ENCODE results near the gene CENPS.

Gene CENPS

GRCh38 chr1:10457875-10458274 lies 27.6 kb downstream of the CENPS start:
- no peak overlapping the region for H3K4me3 ChIP-seq (ENCODE audit: low read depth, low read length)
- H3K36me3 ChIP-seq: peaks cover 20% of the 10 kb centered on the region
- H3K27ac ChIP-seq: no peak overlapping the region
- TF ChIP-seq, protein P1, sequence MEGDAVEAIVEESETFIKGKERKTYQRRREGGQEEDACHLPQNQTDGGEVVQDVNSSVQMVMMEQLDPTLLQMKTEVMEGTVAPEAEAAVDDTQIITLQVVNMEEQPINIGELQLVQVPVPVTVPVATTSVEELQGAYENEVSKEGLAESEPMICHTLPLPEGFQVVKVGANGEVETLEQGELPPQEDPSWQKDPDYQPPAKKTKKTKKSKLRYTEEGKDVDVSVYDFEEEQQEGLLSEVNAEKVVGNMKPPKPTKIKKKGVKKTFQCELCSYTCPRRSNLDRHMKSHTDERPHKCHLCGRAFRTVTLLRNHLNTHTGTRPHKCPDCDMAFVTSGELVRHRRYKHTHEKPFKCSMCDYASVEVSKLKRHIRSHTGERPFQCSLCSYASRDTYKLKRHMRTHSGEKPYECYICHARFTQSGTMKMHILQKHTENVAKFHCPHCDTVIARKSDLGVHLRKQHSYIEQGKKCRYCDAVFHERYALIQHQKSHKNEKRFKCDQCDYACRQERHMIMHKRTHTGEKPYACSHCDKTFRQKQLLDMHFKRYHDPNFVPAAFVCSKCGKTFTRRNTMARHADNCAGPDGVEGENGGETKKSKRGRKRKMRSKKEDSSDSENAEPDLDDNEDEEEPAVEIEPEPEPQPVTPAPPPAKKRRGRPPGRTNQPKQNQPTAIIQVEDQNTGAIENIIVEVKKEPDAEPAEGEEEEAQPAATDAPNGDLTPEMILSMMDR (IDR thresholded peaks at IDR 0.05; ENCODE audit: low read depth, low read length): no peak
- H3K27me3 ChIP-seq (ENCODE audit: insufficient read depth, low read depth, severe bottlenecking): no peaks in the 10 kb centered on the region
- H3K9me3 ChIP-seq (ENCODE audit: severe bottlenecking): no peaks in the 10 kb centered on the region
- no peak for DNase-seq

DNA sequence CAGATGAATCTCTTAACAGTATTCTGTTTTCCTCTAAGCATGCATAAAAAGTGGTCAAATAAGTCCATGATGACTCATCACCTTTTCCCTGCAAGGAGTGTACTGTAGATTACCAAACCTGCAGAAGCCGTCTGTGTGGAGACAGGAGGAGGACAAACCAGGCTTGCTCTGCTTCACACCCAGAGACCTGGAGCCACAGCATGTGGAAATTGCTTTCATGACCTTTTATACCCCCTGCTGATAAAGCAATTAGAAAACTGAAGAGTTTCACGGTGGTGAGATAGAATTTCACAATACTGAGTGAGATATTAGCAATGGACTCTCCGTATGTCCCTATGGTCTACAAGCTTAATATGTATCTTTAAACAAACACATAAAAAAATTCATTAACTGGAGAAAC lies 29.0 kb downstream of the CENPS start:
- H3K36me3 ChIP-seq: peaks cover 29% of the 10 kb centered on the region
- no peak for DNase-seq
- no peaks in the 10 kb centered on the region for H3K9me3 ChIP-seq (ENCODE audit: severe bottlenecking)
- H3K27ac ChIP-seq: no peak overlapping the region
- TF ChIP-seq, protein P1 (IDR thresholded peaks at IDR 0.05; ENCODE audit: low read depth, low read length): no peak
- H3K4me3 ChIP-seq (ENCODE audit: low read depth, low read length): no peak overlapping the region
- H3K27me3 ChIP-seq (ENCODE audit: insufficient read depth, low read depth, severe bottlenecking): no peaks in the 10 kb centered on the region

DNA sequence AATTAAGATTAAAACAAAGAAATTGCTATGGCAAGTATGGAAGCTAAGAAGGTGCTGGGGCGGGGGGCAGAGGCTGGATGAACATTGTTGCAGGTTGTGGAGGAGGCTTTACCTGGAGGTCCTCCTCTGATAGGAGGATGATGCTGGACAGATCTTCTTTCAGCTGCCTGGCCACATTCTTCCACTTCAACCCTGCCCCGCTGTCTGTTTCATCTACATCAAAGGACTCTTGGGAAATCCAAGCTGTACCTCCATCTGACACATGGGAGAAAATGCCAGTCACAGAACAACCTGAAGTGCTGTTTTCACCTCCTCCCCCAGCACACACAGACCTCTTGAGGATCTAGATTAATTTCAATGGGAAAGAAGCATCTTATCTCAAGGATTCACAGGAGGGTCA lies 36.8 kb downstream of the CENPS start:
- no peak overlapping the region for H3K27ac ChIP-seq
- H3K9me3 ChIP-seq (ENCODE audit: severe bottlenecking): no peaks in the 10 kb centered on the region
- no peak for DNase-seq
- TF ChIP-seq, protein P1 (IDR thresholded peaks at IDR 0.05; ENCODE audit: low read depth, low read length): no peak
- H3K4me3 ChIP-seq (ENCODE audit: low read depth, low read length): no peak overlapping the region
- H3K27me3 ChIP-seq (ENCODE audit: insufficient read depth, low read depth, severe bottlenecking): no peaks in the 10 kb centered on the region
- H3K36me3 ChIP-seq: peaks cover 50% of the 10 kb centered on the region

GRCh38 chr1:10470043-10470442 lies 39.8 kb downstream of the CENPS start:
- H3K9me3 ChIP-seq (ENCODE audit: severe bottlenecking): no peaks in the 10 kb centered on the region
- H3K36me3 ChIP-seq: peaks cover 24% of the 10 kb centered on the region
- H3K4me3 ChIP-seq (ENCODE audit: low read depth, low read length): no peak overlapping the region
- H3K27ac ChIP-seq: no peak overlapping the region
- TF ChIP-seq, protein P1 (IDR thresholded peaks at IDR 0.05; ENCODE audit: low read depth, low read length): no peak
- no peak for DNase-seq
- no peaks in the 10 kb centered on the region for H3K27me3 ChIP-seq (ENCODE audit: insufficient read depth, low read depth, severe bottlenecking)

- TF ChIP-seq, protein P1 (IDR thresholded peaks at IDR 0.05; ENCODE audit: low read depth, low read length): no peak
- no peaks in the 10 kb centered on the region for H3K27me3 ChIP-seq (ENCODE audit: insufficient read depth, low read depth, severe bottlenecking)
- H3K36me3 ChIP-seq: peaks cover 8% of the 10 kb centered on the region
- no peaks in the 10 kb centered on the region for H3K9me3 ChIP-seq (ENCODE audit: severe bottlenecking)
- DNase-seq: no peak
- H3K4me3 ChIP-seq (ENCODE audit: low read depth, low read length): peak overlapping the region; percentile 68
- H3K27ac ChIP-seq: peak overlapping the region; percentile 57
These were observed 41.4 kb downstream of the CENPS start for GRCh38 chr1:10471411-10472219.

All from WERI-Rb-1 (cell line).